Stimulated activated CD4-positive, alpha-beta T cell treated with anti-CD3 and anti-CD28 coated beads, TNF-alpha, amount 100 ng/mL, for 24 hours (primary cell): Measurements from ENCODE around the gene CANX.

Experiments used
- DNase-seq, 3 experiments: peaks; one replicate each; pipeline ENCODE4 v3.0.0-alpha.2; 2020; ENCODE audit warnings: low read depth in 3 of 3

Gene CANX

GRCh38 chr5:179774442-179774841, 75.7 kb downstream of the CANX start:
- DNase-seq, result no peak

- DNase-seq, result no peak
These were observed 77.7 kb downstream of the CANX start for GRCh38 chr5:179776411-179776938.

- DNase-seq, result no peak
These were observed 78.7 kb downstream of the CANX start for GRCh38 chr5:179777456-179777855.

GRCh38 chr5:179777909-179778308, 79.1 kb downstream of the CANX start:
- no peak for DNase-seq

GRCh38 chr5:179778591-179778990, 79.8 kb downstream of the CANX start:
- no peak for DNase-seq

GRCh38 chr5:179779826-179780225, 81.1 kb downstream of the CANX start:
- DNase-seq, result no peak

- no peak for DNase-seq
These were observed 81.6 kb downstream of the CANX start for GRCh38 chr5:179780362-179780761.
